ES-I3 (cell line): ENCODE results near the gene HES4.
A peak's percentile ranks its signal among the peaks of the same experiment; 100 is the strongest.

Experiments
- H3K36me3 ChIP-seq: 2 replicates; pipeline ENCODE4 v1.6.1; 2013; ENCODE audit warnings: mild to moderate bottlenecking, low read length, control low read depth, moderate library complexity; ENCODE audit not compliant: insufficient read depth
- H3K4me1 ChIP-seq: 2 replicates; pipeline ENCODE4 v1.6.1; 2013; ENCODE audit warnings: mild to moderate bottlenecking, control low read depth, low read length; ENCODE audit not compliant: insufficient read depth
- H3K9ac ChIP-seq: 2 replicates; pipeline ENCODE4 v1.6.1; 2013; ENCODE audit warnings: low read depth, mild to moderate bottlenecking, low read length, moderate library complexity
- H3K9me3 ChIP-seq: 2 replicates; pipeline ENCODE4 v1.6.1; 2013; ENCODE audit warnings: mild to moderate bottlenecking, low read length, moderate library complexity; ENCODE audit not compliant: control insufficient read depth, insufficient read depth

HES4 gene

GRCh38 chr1:966704-967300 lies 33.1 kb downstream of the HES4 start:
- H3K4me1 ChIP-seq: no peaks in the 10 kb centered on the region; the same call in 1 of the 2 replicates
- no peaks in the 10 kb centered on the region for H3K36me3 ChIP-seq
- peak overlapping the region; percentile 75 for H3K9ac ChIP-seq
- H3K9me3 ChIP-seq: no peaks in the 10 kb centered on the region

DNA sequence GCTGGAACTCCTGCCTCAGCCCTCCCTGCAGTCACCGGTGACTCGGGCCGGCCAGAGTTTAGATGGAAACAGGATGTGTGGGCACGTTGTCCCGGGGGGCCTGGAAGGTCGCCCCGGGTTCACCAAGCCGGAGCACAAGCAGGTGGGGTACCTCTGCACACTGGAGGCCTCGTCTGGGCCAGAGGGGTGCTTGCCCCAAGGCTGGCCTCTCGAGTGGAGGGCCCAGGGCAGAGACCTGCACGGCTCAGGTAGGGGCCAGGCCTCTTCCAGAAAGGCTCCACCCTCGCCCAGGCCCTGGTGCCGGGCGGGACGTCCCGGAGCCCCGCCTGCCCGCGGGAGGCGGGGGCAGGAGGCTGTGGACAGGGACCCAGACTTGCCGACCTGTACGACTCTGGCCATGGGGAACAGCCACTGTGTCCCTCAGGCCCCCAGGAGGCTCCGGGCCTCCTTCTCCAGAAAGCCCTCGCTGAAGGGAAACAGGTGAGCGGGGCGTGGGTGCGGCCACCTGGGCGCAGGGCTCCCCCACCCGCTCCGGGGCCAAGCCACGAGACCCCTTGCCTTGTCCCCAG lies 33.7 kb downstream of the HES4 start, which contains the start of gene PLEKHN1:
PLEKHN1 (plus strand) TSS at position 348 of the 569 bp plus-strand sequence; CDS start at position 398, 50 bp downstream.
- H3K36me3 ChIP-seq: no peaks in the 10 kb centered on the region
- H3K9me3 ChIP-seq: no peaks in the 10 kb centered on the region
- H3K9ac ChIP-seq: peak within 1 kb of the TSS; percentile 75
- no peaks in the 10 kb centered on the region; the same call in 1 of the 2 replicates for H3K4me1 ChIP-seq

DNA sequence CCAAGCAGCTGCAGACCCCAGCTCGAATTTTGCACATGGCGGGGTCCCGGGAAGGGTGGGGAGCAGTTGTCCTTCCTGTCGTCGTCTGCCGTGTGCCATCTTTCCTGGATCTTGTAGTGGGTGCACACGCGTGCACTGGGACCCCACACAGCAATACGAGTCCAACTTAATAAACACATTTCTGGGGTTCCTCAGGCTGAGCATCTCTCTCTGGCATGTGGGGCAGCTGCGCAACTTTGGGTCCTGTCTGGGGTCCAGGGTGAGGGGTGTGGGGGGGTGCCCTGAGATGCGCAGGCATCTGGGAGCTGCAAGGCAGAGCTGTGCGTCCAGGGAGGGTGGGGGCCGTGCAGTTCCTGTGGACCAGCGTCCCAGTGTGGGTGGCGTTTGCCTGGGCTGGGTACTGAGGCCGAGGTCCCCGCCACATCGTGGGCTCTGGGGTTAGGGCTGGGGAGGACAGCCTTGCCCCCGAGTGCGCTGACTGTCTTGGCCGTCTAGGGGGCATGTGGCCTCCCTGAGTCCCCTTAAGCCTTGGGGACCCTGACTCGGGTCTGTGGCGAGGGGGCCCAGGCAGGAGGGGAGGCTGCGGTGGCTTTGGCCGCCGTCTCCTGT lies 34.3 kb downstream of the HES4 start:
- Histone ChIP-seq H3K36me3 (no peaks in the 10 kb centered on the region), H3K9ac (peak overlapping the region; percentile 75; the same call in 1 of the 2 replicates), H3K4me1 (no peaks in the 10 kb centered on the region; the same call in 1 of the 2 replicates), H3K9me3 (no peaks in the 10 kb centered on the region)

GRCh38 chr1:964691-965525 lies 35.0 kb downstream of the HES4 start:
- Histone ChIP-seq H3K4me1 (no peaks in the 10 kb centered on the region; the same call in 1 of the 2 replicates), H3K9ac (no peak overlapping the region), H3K9me3 (no peaks in the 10 kb centered on the region), H3K36me3 (no peaks in the 10 kb centered on the region)

- Histone ChIP-seq H3K4me1 (no peaks in the 10 kb centered on the region; the same call in 1 of the 2 replicates), H3K9ac (no peak overlapping the region), H3K9me3 (no peaks in the 10 kb centered on the region), H3K36me3 (no peaks in the 10 kb centered on the region)
Observed at GRCh38 chr1:963746-964525, 36.0 kb downstream of the HES4 start.

DNA sequence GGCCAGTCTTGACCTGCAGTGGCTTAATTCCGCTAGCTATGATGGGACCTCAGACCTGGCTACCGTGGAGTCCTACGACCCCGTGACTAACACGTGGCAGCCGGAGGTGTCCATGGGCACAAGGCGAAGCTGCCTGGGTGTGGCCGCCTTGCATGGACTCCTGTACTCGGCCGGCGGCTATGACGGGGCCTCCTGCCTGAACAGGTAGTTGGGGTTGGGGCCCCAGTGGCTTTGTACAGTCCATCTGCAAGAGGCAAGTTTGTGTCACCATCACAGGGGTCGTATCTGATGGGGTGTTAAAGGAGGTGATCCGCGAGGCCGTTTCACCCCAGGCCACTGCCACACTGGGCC lies 36.6 kb downstream of the HES4 start:
- H3K4me1 ChIP-seq: no peaks in the 10 kb centered on the region; the same call in 1 of the 2 replicates
- H3K36me3 ChIP-seq: no peaks in the 10 kb centered on the region
- H3K9ac ChIP-seq: no peak overlapping the region
- no peaks in the 10 kb centered on the region for H3K9me3 ChIP-seq

- H3K9me3 ChIP-seq: no peaks in the 10 kb centered on the region
- H3K9ac ChIP-seq: no peak overlapping the region
- no peaks in the 10 kb centered on the region for H3K36me3 ChIP-seq
- H3K4me1 ChIP-seq: no peaks in the 10 kb centered on the region; the same call in 1 of the 2 replicates
Observed at GRCh38 chr1:962381-963300, 37.3 kb downstream of the HES4 start.

DNA sequence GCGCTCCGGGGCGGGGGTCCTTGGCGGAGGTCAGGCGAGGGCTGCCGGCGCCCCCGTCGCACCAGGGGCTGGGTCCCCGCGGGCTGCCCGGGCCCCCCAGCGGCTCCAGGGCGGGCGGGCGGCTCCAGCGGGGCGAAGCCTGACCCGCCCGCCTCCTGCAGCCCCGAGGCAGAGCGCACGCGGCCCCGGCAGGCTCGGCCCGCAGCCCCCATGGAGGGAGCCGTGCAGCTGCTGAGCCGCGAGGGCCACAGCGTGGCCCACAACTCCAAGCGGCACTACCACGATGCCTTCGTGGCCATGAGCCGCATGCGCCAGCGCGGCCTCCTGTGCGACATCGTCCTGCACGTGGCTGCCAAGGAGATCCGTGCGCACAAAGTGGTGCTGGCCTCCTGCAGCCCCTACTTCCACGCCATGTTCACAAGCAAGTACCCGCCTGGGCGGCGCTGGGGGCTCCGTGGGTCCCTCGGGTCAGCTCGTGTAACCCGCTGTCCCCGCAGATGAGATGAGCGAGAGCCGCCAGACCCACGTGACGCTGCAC lies 38.7 kb downstream of the HES4 start:
- H3K36me3 ChIP-seq: no peaks in the 10 kb centered on the region; the same call in 1 of the 2 replicates
- H3K9ac ChIP-seq: peak overlapping the region; percentile 62; the same call in 1 of the 2 replicates
- H3K9me3 ChIP-seq: no peaks in the 10 kb centered on the region
- no peaks in the 10 kb centered on the region; the same call in 1 of the 2 replicates for H3K4me1 ChIP-seq

DNA sequence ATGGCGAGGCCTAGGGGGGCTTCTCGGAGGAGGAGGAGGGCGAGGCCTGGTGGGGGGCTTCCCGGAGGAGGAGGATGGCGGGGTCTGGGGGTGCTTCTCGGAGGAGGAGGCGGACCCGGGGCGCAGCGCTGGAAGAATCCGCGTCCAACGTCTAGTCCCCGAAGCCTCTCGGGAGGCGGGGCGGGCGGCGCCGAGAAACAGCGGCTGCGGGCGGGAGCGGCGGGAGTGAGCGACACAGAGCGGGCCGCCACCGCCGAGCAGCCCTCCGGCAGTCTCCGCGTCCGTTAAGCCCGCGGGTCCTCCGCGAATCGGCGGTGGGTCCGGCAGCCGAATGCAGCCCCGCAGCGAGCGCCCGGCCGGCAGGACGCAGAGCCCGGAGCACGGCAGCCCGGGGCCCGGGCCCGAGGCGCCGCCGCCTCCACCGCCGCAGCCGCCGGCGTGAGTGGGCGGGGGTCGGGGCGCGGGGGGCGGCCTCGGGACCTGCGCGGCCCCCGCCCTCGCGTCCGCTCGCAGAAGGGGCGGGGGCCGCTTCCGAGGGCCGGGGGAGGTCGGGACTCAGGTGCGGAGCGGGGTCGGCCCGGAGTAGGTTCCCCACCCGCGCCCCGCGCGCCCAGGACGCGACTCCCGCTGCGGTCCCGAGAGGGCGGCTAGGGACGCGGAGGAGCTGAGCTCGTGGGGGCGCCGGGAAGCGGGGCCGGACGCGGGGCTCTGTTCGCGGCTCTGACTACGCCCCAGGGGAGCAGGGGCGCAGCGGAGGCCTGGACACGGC lies 39.4 kb downstream of the HES4 start, which contains the start of gene KLHL17:
KLHL17 (plus strand) TSS at position 222 of the 769 bp plus-strand sequence; CDS start at position 332, 110 bp downstream.
- H3K36me3 ChIP-seq: peaks cover 2% of the 10 kb centered on the region; the same call in 1 of the 2 replicates

DNA sequence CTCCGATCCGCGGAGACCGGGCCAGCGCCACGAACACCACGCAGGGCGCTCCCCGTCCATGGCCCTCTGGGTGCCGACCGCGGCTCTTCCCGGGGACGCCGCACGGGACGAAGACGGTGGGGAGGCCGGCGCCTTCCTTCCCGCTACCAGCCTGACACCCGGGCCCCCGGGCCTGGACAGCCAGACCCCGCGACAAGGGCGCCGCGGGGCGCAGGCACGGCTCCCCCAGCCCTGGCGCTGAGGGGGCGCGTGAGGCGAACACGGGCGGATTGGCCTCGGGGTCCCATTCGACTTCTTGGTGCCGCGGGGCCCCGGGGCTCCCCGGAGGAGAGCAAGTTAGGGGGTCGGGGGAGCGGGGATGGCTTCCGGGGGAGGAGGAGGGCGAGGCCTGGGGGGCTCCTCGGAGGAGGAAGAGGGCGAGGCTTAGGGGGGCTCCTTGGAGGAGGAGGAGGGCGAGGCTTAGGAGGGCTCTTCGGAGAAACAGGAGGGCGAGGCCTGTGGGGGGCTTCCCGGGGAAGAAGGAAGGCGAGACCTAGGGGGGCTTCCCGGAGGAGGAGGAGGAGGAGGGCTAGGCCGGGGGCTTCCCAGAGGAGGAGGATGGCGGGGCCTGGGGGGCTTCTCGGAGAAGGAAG lies 40.0 kb downstream of the HES4 start:
- H3K36me3 ChIP-seq: peaks cover 4% of the 10 kb centered on the region; the same call in 1 of the 2 replicates
- H3K9ac ChIP-seq: peak overlapping the region; percentile 62; the same call in 1 of the 2 replicates
- H3K4me1 ChIP-seq: no peaks in the 10 kb centered on the region
- H3K9me3 ChIP-seq: no peaks in the 10 kb centered on the region

More for the DNA sequence above, 39.4 kb downstream of the HES4 start, which contains the start of gene KLHL17:
- Histone ChIP-seq H3K4me1 (no peaks in the 10 kb centered on the region), H3K9ac (peak within 1 kb of the TSS; percentile 62; the same call in 1 of the 2 replicates), H3K9me3 (no peaks in the 10 kb centered on the region)

DNA sequence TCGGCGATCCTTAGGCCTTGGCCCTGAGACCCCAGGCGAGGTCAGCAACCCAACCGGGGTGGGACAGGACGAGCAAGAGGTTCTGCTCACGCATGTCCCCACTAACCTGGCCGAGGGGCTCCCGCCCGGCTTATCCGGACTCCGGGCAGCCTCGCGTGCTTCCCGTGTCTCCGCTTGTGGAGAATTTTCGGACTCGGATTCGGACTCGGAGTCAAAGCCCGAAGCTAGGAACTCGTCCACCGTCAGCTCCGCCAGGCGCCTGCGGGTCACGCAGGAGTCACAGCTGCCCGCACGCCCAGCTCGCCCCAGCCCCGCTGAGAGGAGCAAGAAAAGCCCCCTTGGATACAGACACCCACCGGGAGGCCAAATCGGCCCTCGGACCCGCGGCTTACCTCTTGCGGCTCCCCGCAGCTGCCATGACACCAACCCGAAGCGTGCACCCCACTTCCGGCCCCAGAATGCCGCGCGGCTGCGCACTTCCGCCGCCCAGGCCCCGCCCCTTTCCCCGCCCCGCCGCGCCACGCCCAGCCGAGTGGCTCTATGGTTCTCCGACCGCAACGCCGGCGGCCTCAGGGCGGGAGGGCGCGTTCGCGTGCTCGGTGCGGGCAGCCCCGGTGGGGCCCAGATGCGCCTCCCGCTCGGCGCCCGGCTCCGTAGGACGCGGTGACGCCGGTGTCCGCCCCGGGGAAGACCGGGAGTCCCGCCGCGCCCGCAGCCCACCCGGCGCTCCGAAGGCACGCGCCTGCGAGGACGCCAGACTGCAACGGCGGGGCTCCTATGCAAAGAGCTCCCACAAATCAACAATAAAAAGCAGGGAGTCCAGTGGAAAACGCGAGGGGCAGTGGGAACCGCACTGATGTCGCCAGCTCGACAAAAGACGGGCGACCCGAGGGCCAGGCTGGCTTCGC lies 40.8 kb downstream of the HES4 start, which contains the start of gene NOC2L:
NOC2L (minus strand) TSS at position 434 of the 908 bp plus-strand sequence; CDS start at position 418, 16 bp downstream.
- peak within 1 kb of the TSS; percentile 85 for H3K9ac ChIP-seq
- no peaks in the 10 kb centered on the region for H3K4me1 ChIP-seq
- H3K36me3 ChIP-seq: peaks cover 4% of the 10 kb centered on the region
- H3K9me3 ChIP-seq: no peaks in the 10 kb centered on the region
